HepG2 (cell line): ENCODE measurements around the gene FRS2. TPM values are rescaled to one million over a fixed set of nuclear protein-coding genes. Genes with fewer than 3 reads are reported as not detected.

Source experiments
- ATAC-seq: fragments of 200-7000 bp; cut with Tn5 transposase; 3 replicates; pipeline ENCODE4 v1.9.1; 2020; ENCODE audit warnings: mild to moderate bottlenecking, moderate library complexity
- BruUV-seq: library from RNA; stranded (reverse); fragments of 400-500 nt; replicated peaks from 2 replicates; lab custom pipeline; 2021; lab: Mats Ljungman, UMichigan
- CTCF ChIA-PET: fragments of 300-600 bp; formaldehyde crosslinking; extraction: SDS; loops from one replicate; lab custom pipeline; 2021; ENCODE audit warnings: low total read pairs, inconsistent platforms, low intra/inter-chr PET ratio; lab: Yijun Ruan, JAX
- POLR2A ChIA-PET: fragments of 350-600 bp; sonication (Branson Sonifier 250); formaldehyde crosslinking; loops from one replicate; lab custom pipeline; 2020; ENCODE audit warnings: antibody characterized with exemption, inconsistent platforms; lab: Yijun Ruan, JAX
- DNase-seq: peaks from one replicate; pipeline ENCODE4 v3.0.0-alpha.2; 2015; ENCODE audit warnings: low spot score
- FAIRE-seq: peaks from 3 replicates; lab custom pipeline; 2011; peaks lifted over from hg19 to GRCh38; lab: Jason Lieb, UNC
- H2AFZ ChIP-seq: one replicate; pipeline ENCODE4 v1.6.1; 2011; ENCODE audit warnings: low read length, inconsistent platforms
- H3K27ac ChIP-seq: fragments of 300-600 bp; 3 replicates; pipeline ENCODE4 v1.8.0; 2011; ENCODE audit warnings: mixed run types, mild to moderate bottlenecking, mixed read lengths, low read length, inconsistent platforms; ENCODE audit not compliant: insufficient read depth; ENCODE audit errors: extremely low read length
- H3K27me3 ChIP-seq, 2 experiments: fragments of 200-600 bp in 1 of 2; 2 replicates in 1 of 2; 3 replicates in 1 of 2; pipeline versions ENCODE4 v1.6.0 to v1.8.0; 2011; ENCODE audit warnings: low read length in 2 of 2, mild to moderate bottlenecking in 2 of 2, moderate library complexity in 2 of 2, inconsistent platforms in 1 of 2; ENCODE audit not compliant: insufficient read depth in 2 of 2, control insufficient read depth in 1 of 2
- H3K36me3 ChIP-seq, 2 experiments: fragments of 200-600 bp in 1 of 2; replicated peaks in 1 of 2; 2 replicates in 1 of 2; 3 replicates in 1 of 2; pipeline versions ENCODE4 v1.5.1 to v1.8.0; 2011; ENCODE audit warnings: low read length in 2 of 2, inconsistent platforms in 1 of 2; ENCODE audit not compliant: insufficient read depth in 2 of 2, control insufficient read depth in 1 of 2
- H3K4me1 ChIP-seq: 2 replicates; pipeline ENCODE4 v1.5.1; 2012; ENCODE audit warnings: low read length, inconsistent platforms; ENCODE audit not compliant: insufficient read depth
- H3K4me2 ChIP-seq: 2 replicates; pipeline ENCODE4 v1.6.0; 2011; ENCODE audit warnings: low read depth, low read length, inconsistent platforms
- H3K4me3 ChIP-seq, 3 experiments: fragments of 200-600 bp in 1 of 3; sonication (generic), shearing (Covaris generic) in 1 of 3; replicated peaks in 1 of 3; 2 replicates each; pipeline ENCODE4 v1.5.1; 2011 to 2016; ENCODE audit warnings: low read length in 3 of 3, inconsistent platforms in 2 of 3, low read depth in 2 of 3, mild to moderate bottlenecking in 2 of 3, control low read depth in 1 of 3, mixed read lengths in 1 of 3; ENCODE audit not compliant: insufficient read depth in 1 of 3
- H3K79me2 ChIP-seq: one replicate; pipeline ENCODE4 v1.6.1; 2011; ENCODE audit warnings: low read length, inconsistent platforms; ENCODE audit not compliant: insufficient read depth
- H3K9ac ChIP-seq: 2 replicates; pipeline ENCODE4 v1.6.0; 2011; ENCODE audit warnings: mild to moderate bottlenecking, low read depth, low read length, inconsistent platforms; ENCODE audit not compliant: insufficient read depth
- H3K9me3 ChIP-seq: 2 replicates; pipeline ENCODE4 v1.5.1; 2012; ENCODE audit warnings: mild to moderate bottlenecking, low read length
- H4K20me1 ChIP-seq: 2 replicates; pipeline ENCODE4 v1.6.0; 2011; ENCODE audit warnings: inconsistent platforms, mild to moderate bottlenecking, low read length, moderate library complexity; ENCODE audit not compliant: insufficient read depth
- ARID2 ChIP-seq: sonication (generic); formaldehyde crosslinking; IDR thresholded peaks from 2 replicates; pipeline ENCODE4 v1.8.1; 2022; ENCODE audit warnings: mild to moderate bottlenecking, missing genetic modification reagents, borderline replicate concordance
- ATRX ChIP-seq: sonication (generic); formaldehyde crosslinking; IDR thresholded peaks from 2 replicates; pipeline ENCODE4 v1.4.0; 2020; ENCODE audit warnings: missing genetic modification reagents, borderline replicate concordance
- DMTF1 ChIP-seq: sonication (generic); formaldehyde crosslinking; IDR thresholded peaks from 2 replicates; pipeline ENCODE4 v1.4.0; 2020; ENCODE audit warnings: mild to moderate bottlenecking, missing genetic modification reagents
- MTF2 ChIP-seq: sonication (generic); formaldehyde crosslinking; IDR thresholded peaks from 2 replicates; pipeline ENCODE4 v1.5.0; 2020; ENCODE audit warnings: missing genetic modification reagents, borderline replicate concordance
- PRMT3 ChIP-seq: sonication (generic); formaldehyde crosslinking; IDR thresholded peaks from 2 replicates; pipeline ENCODE4 v1.8.1; 2022; ENCODE audit warnings: low read depth, mild to moderate bottlenecking, moderate library complexity, missing genetic modification reagents, borderline replicate concordance
- SIX1 ChIP-seq: sonication (generic); formaldehyde crosslinking; IDR thresholded peaks from 2 replicates; pipeline ENCODE4 v1.4.0; 2020; ENCODE audit warnings: missing genetic modification reagents, borderline replicate concordance
- SMAD1 ChIP-seq: sonication (generic); formaldehyde crosslinking; IDR thresholded peaks from 2 replicates; pipeline ENCODE4 v1.4.0; 2020; ENCODE audit warnings: missing genetic modification reagents, low read depth, mild to moderate bottlenecking, borderline replicate concordance
- SP1 ChIP-seq, 2 experiments: fragments of 450-650 bp in 1 of 2; sonication (generic) in 1 of 2; formaldehyde crosslinking in 1 of 2; IDR thresholded peaks; 2 replicates each; pipeline versions ENCODE4 v1.4.0 to v1.6.1; 2016 to 2020; ENCODE audit warnings: missing genetic modification reagents in 1 of 2
- ZFY ChIP-seq: sonication (generic); formaldehyde crosslinking; IDR thresholded peaks from 2 replicates; pipeline ENCODE4 v1.4.0; 2020; ENCODE audit warnings: missing genetic modification reagents
- ZMYM3 ChIP-seq: sonication (generic); formaldehyde crosslinking; IDR thresholded peaks from 2 replicates; pipeline ENCODE4 v1.5.1; 2020; ENCODE audit warnings: mild to moderate bottlenecking, missing genetic modification reagents
- ZNF576 ChIP-seq: sonication (generic); formaldehyde crosslinking; IDR thresholded peaks from 2 replicates; pipeline ENCODE4 v1.4.0; 2020; ENCODE audit warnings: mild to moderate bottlenecking, missing genetic modification reagents
- ZNF768 ChIP-seq: sonication (generic); formaldehyde crosslinking; IDR thresholded peaks from 2 replicates; pipeline ENCODE4 v1.4.0; 2020; ENCODE audit warnings: missing genetic modification reagents
- WGBS: methylation state at CpG from one replicate; pipeline ENCODE4 v1.1.6; 2017; ENCODE audit warnings: low lambda C conversion rate; 5-methylcytosine and 5-hydroxymethylcytosine counted together
- in situ Hi-C: cut with HindIII; loops from 2 replicates; pipeline ENCODE4 v1.10.0; 2017; ENCODE audit warnings: low pct_unique_long_range_greater_than_20kb; ENCODE audit not compliant: extremely low pct_ligation_motif_present
- intact Hi-C: fragments of 100-400 bp; cut with micrococcal nuclease; formaldehyde crosslinking; loops from one replicate; pipeline ENCODE4 v1.10.0; 2022; ENCODE audit not compliant: unreplicated experiment
- polyA plus RNA-seq, 8 experiments: library from polyadenylated mRNA; depleted of rRNA in 3 of 8; stranded (reverse) in 7 of 8; unstranded in 1 of 8; fragments of >200 nt; fragmentation: Illumina TruSeq in 4 of 8; extraction: Trizol in 4 of 8; gene quantifications; 2 replicates each; pipeline versions ENCODE4 v1.2.1 to v1.2.3, GENCODE V29; 2011 to 2016; ENCODE audit warnings: low read depth in 4 of 8, missing spikeins in 1 of 8, mixed read lengths in 1 of 8; ENCODE audit not compliant: insufficient read depth in 1 of 8
- total RNA-seq, 5 experiments: library from RNA; depleted of rRNA; stranded (reverse); fragments of >200 nt; fragmentation: Illumina TruSeq; extraction: Trizol; gene quantifications; 2 replicates each; pipeline ENCODE4 v1.2.3, GENCODE V29; 2016; ENCODE audit warnings: low read depth in 1 of 5

Gene FRS2
- total and polyA plus RNA-seq, 2 of the 13 experiments (the other 11 are each of a cell fraction or from before 2014, with no cell fraction given): 8.3 to 16.8 TPM

GRCh38 chr12:69473262-69473661 lies 3.1 kb downstream of the FRS2 start:
- in situ Hi-C loops (loop anchor here (5.0 kb wide), 1 partner anchor 99 kb away; no protein-coding TSS in a partner anchor), intact Hi-C loops (no loop called here)
- H3K4me2 ChIP-seq: peak overlapping the region; percentile 77
- H3K36me3 ChIP-seq: no peaks in the 10 kb centered on the region
- no peak overlapping the region for H2AFZ ChIP-seq
- ATAC-seq: no peak
- no peak overlapping the region; a peak in 1 of 6 replicates for H3K4me3 ChIP-seq
- H3K9ac ChIP-seq: no peak overlapping the region
- H3K27ac ChIP-seq: no peak overlapping the region
- POLR2A ChIA-PET: no interaction called here
- peaks cover 20% of the 10 kb centered on the region for H4K20me1 ChIP-seq
- no peaks in the 10 kb centered on the region for H3K9me3 ChIP-seq
- FAIRE-seq: no peak
- H3K4me1 ChIP-seq: peaks cover 58% of the 10 kb centered on the region
- TF ChIP-seq ZFY (CRISPR knock-in tag): no peak
- TF ChIP-seq PRMT3 (CRISPR knock-in tag): no peak
- no peak for TF ChIP-seq SIX1 (CRISPR knock-in tag)
- TF ChIP-seq ZNF768 (CRISPR knock-in tag): no peak
- TF ChIP-seq ATRX (CRISPR knock-in tag): no peak
- TF ChIP-seq SP1 (IDR thresholded peaks at IDR 0.05): no peak
- TF ChIP-seq SP1 (CRISPR knock-in tag; IDR thresholded peaks at IDR 0.05): no peak
- TF ChIP-seq MTF2 (CRISPR knock-in tag): no peak
- no peak for TF ChIP-seq ZMYM3 (CRISPR knock-in tag)
- TF ChIP-seq DMTF1 (CRISPR knock-in tag): no peak
- no peak for TF ChIP-seq SMAD1 (CRISPR knock-in tag)
- TF ChIP-seq ARID2 (CRISPR knock-in tag): no peak
- TF ChIP-seq ZNF576 (CRISPR knock-in tag): no peak
- DNase-seq: no peak
- H3K79me2 ChIP-seq: peaks cover 73% of the 10 kb centered on the region
- WGBS: 51% methylated on average over 2 of the region's 2 CpGs
- CTCF ChIA-PET: no interaction called here
- BruUV-seq: no TSS peak
- H3K27me3 ChIP-seq: no peaks in the 10 kb centered on the region; a peak in 1 of 5 replicates
